Hematopoietic multipotent progenitor cell treated with erythropoietin and hydrocortisone succinate and interleukin-3 and kit ligand, for 6 days (in vitro differentiated cells): Measurements from ENCODE around the gene APEX1.
A peak's percentile ranks its signal among the peaks of the same experiment; 100 is the strongest.
"Not testable (repeated sequence)": the region's sequence is repeated elsewhere in the genome, so short reads cannot be mapped to it uniquely, and the experiment has no call there.

Experiments used
- DNase-seq: peaks from one replicate; pipeline ENCODE4 v3.0.0-alpha.2; 2015

Gene APEX1

GRCh38 chr14:20477211-20477876 is 22.3 kb downstream of the APEX1 start:
- DNase-seq = peak; percentile 98

DNA sequence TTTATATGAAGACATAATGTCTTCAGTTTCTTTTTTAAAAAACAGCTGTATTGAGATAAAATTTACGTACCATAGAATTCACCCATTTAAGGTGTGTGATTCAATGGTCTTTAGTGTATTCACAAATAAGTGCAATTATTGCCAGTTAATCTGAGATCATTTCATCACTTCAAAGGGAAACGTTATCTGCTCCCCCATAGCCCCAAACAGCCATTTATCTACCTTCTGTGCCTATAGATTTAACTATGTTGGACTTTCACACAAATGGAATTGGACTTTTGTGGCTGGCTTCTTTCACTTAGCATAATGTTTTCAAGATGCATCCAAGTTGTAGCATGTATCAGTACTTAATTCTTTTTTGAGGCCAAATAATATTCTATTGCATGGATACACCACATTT is 23.9 kb downstream of the APEX1 start:
- DNase-seq = peak; percentile 50

DNA sequence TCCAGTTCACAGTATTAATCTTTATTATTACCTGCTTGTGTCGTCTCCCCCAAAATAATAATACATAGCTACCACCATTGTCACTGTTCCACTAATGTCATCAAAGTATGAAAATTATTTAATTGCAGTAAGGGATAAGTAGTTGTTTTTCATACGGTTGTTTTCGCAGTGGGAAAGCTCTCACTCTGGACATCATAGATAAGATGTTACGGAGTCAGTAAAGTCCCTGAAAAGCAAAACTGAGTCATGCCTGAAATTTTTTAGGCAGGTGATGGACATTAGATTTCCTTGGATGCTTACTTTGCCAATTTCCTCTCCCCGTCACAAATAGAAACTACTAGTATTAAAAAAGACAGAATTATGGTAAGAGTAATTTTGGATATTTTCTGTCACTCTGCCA is 27.4 kb downstream of the APEX1 start:
- DNase-seq = peak; percentile 77

DNA sequence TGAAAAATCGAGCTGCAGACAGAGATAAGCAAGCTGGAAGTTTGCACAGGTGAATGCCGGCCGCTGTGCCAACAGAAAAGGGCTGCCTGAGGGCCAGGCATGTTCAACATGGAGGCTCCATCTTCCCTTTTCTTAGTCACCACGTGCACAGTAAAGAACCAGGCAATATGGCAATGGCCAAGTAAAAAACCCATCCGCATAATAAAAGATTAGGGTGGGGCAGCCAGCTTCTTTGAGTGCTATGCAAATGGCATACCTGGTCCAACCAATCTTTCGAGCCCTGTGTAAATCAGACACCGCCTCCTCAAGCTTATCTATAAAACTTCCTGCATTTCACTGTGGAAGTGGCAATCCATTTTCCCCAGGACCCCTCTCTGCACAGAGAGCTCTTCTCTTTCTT is 30.9 kb downstream of the APEX1 start:
- peak; percentile 32 for DNase-seq

DNA sequence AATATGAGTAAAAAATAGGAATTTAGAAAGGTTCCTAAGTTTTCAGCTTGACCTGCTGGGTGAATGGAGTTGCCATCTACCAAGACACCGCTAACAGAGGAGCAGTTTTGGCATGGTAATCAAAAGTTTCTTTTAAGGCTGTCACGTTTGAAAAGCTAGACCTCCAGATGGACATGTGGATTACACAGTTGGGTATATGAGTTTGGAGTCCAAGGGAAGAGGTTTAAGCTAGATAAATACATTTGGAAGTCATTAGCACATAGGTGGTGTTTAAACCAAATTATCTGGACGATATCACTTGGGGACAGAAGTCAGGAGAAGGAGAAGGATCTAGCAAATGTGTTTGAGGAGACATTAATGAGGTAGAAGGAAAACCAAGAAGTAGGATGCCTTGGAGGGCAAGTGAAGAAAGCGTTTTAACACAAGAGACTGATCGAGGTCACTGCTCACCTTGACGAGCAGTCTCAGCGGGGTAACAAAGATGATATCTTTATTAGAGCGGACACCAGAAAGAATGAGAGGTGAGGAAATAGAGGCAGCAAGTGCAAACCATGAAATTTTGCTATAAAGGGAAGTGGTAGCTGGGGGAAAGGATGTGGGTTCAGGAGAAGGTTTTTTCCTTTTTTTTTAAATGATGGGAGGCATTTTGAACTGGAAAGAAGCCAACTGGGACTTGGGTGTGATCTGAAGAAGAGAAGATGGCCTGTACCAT is 31.8 kb downstream of the APEX1 start:
- peak; percentile 52 for DNase-seq

- DNase-seq = peak; percentile 44
Measured at GRCh38 chr14:20487396-20487725, 32.3 kb downstream of the APEX1 start.

GRCh38 chr14:20489093-20489994 is 34.3 kb downstream of the APEX1 start:
- peak; percentile 69 for DNase-seq

DNA sequence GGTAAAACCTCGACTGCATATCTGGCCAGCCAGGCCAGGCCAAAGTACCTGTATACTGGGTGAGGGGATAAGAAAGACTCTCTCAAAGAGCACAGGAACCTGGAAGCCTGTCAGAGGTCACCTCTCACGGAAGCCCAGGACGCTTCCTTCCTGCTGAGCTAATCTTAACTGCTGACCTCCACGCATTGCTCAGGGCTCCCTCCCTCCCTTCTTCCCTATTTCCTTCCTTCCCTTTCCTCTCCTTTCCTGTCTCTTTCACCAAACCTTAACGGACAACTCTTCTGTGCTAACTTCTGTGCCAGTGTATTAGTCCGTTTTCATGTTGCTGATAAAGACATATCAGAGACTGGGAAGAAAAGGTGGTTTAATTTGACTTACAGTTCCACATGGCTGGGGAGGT is 35.5 kb downstream of the APEX1 start:
- DNase-seq = no peak

- DNase-seq = no peak
Measured at GRCh38 chr14:20492486-20492885, 37.5 kb downstream of the APEX1 start.

DNA sequence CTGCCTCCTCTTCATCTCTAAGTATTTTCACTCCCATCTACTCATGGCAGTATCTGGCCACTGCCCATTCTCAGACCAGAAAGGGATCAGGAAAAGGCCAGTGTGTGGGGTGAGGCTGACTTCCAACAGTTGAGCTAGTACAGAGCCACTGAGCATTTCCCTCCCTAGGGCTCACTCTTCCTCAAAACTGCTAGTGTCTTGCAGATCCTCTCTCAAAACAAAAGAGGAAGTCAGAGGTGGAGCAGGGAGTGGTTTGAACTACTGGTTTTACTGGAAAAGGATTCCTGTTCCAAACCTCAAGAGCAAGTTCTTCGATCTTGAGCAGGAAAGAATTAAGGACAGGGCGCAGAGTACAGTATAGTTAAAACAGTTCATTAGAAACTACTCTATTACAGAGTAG is 38.6 kb downstream of the APEX1 start:
- peak; percentile 62 for DNase-seq

GRCh38 chr14:20494935-20495766 is 40.1 kb downstream of the APEX1 start:
- DNase-seq = no peak

GRCh38 chr14:20498622-20499021 is 43.6 kb downstream of the APEX1 start:
- DNase-seq = peak; percentile 36

DNA sequence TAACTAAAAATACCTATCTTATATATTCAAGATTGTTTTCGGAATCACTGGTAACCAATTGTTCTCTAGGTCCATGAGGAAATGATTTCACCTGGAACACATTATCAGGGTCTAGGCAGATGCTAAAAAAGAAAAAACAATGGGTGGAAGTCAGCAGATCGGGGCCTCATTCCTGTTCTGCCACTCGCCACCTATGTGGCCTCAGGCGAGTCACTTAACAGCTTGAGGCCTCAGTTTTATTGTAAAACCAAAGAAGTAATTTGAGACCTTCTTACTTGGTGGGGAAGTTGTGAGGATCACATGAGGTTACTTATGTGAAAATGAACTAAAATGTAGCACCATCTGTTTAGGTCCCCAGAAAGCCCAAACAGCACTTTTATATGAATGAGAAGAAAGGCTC is 44.1 kb downstream of the APEX1 start:
- DNase-seq = no peak

DNA sequence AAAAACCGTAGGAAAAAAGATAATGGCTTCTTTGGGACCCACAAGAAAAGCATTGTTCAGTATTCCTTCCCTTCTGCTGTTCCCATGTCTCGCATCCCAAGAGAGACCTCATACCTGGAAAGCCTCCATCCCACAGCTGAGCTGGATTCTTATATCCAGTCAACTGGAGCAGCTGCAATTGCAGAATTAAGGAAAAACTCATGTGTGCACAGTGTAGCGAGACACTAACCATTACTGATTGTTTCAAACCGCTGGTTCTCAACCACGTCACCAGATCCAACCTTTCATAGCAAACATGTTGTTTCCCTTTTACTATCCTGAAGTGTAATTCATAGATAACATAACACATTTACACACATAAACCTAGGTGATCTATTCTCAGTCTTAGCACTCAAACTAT is 44.9 kb downstream of the APEX1 start:
- DNase-seq = no peak

DNA sequence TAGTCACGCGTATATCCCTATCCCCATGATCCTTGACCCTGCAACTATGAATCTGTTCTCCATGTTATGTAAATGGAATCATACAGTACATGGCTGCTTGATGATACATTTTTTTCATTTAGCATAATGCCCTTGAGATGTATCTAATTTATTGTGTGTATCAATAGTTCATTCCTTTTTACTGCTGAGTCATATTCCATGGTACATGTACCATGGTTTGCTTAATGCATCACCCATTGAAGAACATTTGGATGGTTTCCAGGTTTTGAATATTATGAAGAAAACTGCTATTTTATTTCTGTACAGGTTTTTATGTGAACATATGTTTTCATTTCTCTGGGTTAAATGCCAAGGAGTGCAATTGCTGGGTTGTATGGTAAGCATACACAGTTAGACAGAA is 46.3 kb downstream of the APEX1 start:
- DNase-seq = no peak

DNA sequence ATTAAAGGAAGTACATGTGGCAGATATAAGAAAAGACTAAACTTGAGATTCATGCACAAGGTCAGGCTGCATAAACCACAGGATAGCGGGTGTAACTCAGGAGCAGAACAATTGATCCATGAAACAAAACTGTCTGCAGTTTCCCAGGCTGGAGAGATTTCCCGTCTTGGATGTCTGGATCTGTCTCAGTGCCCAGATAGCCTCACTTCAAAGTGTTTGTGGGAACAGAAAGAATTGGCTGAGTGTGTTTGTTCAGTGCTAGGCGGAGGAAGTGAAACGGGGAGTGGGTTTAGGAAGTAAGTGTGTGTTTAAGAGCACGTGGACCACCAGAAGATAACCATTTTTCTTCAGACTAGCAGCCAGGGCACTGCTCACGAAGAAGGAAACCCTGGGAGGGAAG is 48.9 kb downstream of the APEX1 start:
- DNase-seq = no peak

DNA sequence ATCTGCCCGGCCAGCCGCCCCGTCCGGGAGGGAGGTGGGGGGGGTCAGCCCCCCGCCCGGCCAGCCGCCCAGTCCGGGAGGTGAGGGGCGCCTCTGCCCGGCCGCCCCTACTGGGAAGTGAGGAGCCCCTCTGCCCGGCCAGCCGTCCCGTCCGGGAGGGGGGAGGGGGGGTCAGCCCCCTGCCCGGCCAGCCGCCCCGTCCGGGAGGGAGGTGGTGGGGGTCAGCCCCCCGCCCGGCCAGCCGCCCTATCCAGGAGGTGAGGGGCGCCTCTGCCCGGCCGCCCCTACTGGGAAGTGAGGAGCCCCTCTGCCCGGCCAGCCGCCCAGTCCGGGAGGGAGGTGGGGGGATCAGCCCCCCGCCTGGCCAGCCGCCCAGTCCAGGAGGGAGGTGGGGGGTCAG is 51.2 kb downstream of the APEX1 start:
- DNase-seq = not testable (repeated sequence)

DNA sequence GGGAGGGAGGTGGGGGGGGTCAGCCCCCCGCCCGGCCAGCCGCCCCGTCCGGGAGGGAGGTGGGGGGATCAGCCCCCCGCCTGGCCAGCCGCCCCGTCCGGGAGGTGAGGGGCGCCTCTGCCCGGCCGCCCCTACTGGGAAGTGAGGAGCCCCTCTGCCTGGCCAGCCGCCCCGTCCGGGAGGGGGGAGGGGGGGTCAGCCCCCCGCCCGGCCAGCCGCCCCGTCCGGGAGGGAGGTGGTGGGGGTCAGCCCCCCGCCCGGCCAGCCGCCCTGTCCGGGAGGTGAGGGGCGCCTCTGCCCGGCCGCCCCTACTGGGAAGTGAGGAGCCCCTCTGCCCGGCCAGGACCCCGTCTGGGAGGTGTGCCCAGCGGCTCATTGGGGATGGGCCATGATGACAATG is 51.7 kb downstream of the APEX1 start:
- not testable (repeated sequence) for DNase-seq
